Erythroblast (primary cell): ENCODE data around the gene AGAP1.

Experiments
- GATA1 ChIP-seq: IDR thresholded peaks from 2 replicates; pipeline ENCODE4 v1.6.1; 2011; ENCODE audit warnings: low read depth, mild to moderate bottlenecking, control low read depth, low read length, moderate library complexity
- POLR2A ChIP-seq: IDR thresholded peaks from 2 replicates; pipeline ENCODE4 v1.6.1; 2011; ENCODE audit warnings: mild to moderate bottlenecking, low read length

DNA sequence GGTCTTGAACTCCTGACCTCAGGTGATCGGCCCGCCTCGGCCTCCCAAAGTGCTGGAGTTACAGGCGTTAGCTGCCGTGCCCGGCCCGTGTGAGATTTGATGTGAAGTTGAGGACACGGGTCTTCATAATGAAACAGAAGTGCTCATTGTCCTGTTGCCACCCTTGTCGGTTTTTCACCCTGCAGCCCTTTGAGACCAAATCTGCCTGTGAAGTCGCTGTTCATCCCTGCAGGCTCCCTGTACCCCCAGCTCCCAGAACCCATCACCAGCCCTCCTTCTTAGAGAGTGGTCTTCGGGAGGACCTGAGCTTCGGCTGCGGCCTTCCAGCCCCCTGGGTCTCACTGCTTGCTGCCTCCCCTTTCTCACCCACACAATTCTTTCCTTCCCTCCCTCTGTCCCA is 349.1 kb downstream of the AGAP1 start:
- TF ChIP-seq POLR2A (no peak), GATA1 (no peak)
